MG63 (cell line): ENCODE data around the gene MET. TPM values are rescaled to one million over a fixed set of nuclear protein-coding genes. Genes with fewer than 3 reads are reported as not detected.
"Not testable (repeated sequence)": the region's sequence is repeated elsewhere in the genome, so short reads cannot be mapped to it uniquely, and the experiment has no call there.

ENCODE experiments used
- DNase-seq: peaks from one replicate; pipeline ENCODE4 v3.0.0-alpha.2; 2020
- H3K27me3 ChIP-seq: fragments of 250-450 bp; sonication (Bioruptor Pico); 2 replicates; pipeline ENCODE4 v1.5.1; 2020; ENCODE audit warnings: mild to moderate bottlenecking, moderate library complexity
- H3K36me3 ChIP-seq: fragments of 250-450 bp; sonication (Bioruptor Pico); 2 replicates; pipeline ENCODE4 v1.5.1; 2020; ENCODE audit warnings: mild to moderate bottlenecking, moderate library complexity
- H3K4me3 ChIP-seq: fragments of 250-450 bp; sonication (Bioruptor Pico); 2 replicates; pipeline ENCODE4 v1.5.1; 2020; ENCODE audit warnings: mild to moderate bottlenecking, moderate library complexity
- H3K9me3 ChIP-seq: fragments of 250-450 bp; sonication (Bioruptor Pico); 2 replicates; pipeline ENCODE4 v1.5.1; 2020; ENCODE audit warnings: mild to moderate bottlenecking, moderate library complexity
- total RNA-seq: library from RNA; depleted of rRNA; stranded (reverse); fragments of >200 nt; shearing (Covaris generic); gene quantifications from 2 replicates; pipeline ENCODE4 v1.2.3, GENCODE V29; 2014; ENCODE audit warnings: low replicate concordance; rRNA removed

Gene MET
- total RNA-seq = 46.7 and 49.4 TPM in 2 replicates

- H3K27me3 ChIP-seq = no peaks in the 10 kb centered on the region
- no peaks in the 10 kb centered on the region for H3K9me3 ChIP-seq
- peak within 1 kb of the TSS; percentile 63 for H3K4me3 ChIP-seq
- H3K36me3 ChIP-seq = peaks cover 2% of the 10 kb centered on the region
- DNase-seq = peak; percentile 83
Observed at GRCh38 chr7:116671681-116672595, at the start of gene MET. Gene MET, plus strand, starts transcription at chr7:116672196. Its CDS starts 26,889 bp downstream, at chr7:116699085.

DNA sequence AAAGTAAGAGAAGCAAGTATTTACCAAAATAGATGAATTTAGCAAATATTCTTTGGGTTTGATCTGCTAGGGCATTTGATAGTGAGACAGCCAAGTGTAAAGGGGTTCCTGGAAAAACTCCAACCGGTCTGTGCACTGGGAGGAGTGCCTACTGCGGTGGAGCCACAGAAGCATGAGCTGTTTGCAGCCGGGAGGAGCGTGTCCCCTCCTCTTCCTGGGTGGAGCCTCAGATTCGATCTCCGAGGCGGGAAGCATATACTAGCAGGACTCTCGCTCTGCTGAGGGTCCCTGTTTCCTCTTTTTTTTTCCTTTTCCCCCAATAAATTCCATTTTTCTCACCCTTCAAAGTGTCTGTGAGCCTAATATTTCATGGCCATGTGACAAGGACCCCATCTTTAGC is 45.1 kb upstream of the MET start:
- no peak for DNase-seq
- no peak overlapping the region for H3K4me3 ChIP-seq
- H3K9me3 ChIP-seq = no peaks in the 10 kb centered on the region
- no peaks in the 10 kb centered on the region for H3K27me3 ChIP-seq
- no peaks in the 10 kb centered on the region for H3K36me3 ChIP-seq

DNA sequence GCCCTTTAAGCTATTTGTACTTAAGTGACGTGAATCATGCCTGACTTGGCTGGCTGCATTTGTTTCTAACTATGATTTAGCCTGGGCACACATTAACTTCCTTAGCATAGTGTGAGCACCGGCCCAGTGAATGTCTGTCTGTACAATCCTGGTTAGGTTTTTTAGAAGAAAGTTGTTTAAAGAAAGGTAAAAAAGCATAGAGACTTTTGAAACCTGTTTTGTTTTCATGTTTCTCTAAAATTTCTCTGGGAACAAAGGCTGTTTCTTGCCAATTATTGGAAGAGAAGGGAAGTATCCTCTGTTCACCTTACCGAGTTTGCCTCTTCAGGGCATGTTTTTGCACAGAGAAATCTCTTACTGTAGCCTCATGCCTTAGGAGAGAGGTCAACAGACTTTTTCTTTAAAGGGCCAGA is 42.9 kb upstream of the MET start:
- H3K27me3 ChIP-seq = no peaks in the 10 kb centered on the region
- no peaks in the 10 kb centered on the region for H3K36me3 ChIP-seq
- H3K4me3 ChIP-seq = no peak overlapping the region
- H3K9me3 ChIP-seq = no peaks in the 10 kb centered on the region
- peak; percentile 36 for DNase-seq

DNA sequence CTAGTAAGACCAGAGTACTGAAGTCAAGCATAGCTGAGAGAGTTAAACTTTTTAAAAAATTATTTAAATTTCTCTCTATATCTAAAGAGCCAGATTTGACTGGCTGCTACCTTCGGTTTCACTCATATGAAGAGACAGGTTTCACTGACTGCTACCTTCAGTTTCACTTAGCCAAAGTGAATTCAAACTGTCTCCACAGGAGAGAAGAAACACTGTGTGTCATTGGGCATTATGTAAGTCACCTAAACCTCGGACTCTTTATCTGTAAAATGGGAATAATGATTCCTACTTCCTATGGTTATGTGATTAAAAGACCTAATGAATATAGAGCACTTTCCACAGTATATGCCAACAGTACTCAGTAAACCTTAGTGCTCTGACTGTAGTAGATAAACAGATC is 41.6 kb upstream of the MET start:
- DNase-seq = no peak

GRCh38 chr7:116630932-116631671 is 40.9 kb upstream of the MET start:
- Histone ChIP-seq H3K36me3 (no peaks in the 10 kb centered on the region), H3K9me3 (no peaks in the 10 kb centered on the region), H3K27me3 (no peaks in the 10 kb centered on the region), H3K4me3 (no peak overlapping the region)
- no peak for DNase-seq

More for the DNA sequence above, 41.6 kb upstream of the MET start:
- Histone ChIP-seq H3K36me3 (no peaks in the 10 kb centered on the region), H3K4me3 (no peak overlapping the region), H3K9me3 (no peaks in the 10 kb centered on the region), H3K27me3 (no peaks in the 10 kb centered on the region)

DNA sequence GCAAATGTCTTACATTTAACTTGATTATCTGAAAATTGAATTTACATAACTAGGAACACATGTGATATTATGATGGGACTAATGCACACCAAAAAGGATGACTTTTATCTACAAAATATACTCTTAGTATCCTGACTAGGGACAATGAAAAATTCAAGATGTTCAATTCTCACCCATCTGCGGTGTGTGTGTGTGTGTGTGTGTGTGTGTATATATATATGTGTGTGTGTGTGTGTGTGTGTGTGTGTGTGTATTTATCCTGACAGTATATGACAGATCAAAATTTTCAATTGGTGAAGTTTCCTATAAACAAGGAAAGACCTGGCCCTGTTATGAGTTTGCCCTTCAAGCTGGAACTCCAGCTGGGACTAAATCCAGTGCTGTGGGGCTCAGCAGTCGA is 40.3 kb upstream of the MET start:
- Histone ChIP-seq H3K36me3 (no peaks in the 10 kb centered on the region), H3K4me3 (no peak overlapping the region), H3K27me3 (no peaks in the 10 kb centered on the region), H3K9me3 (no peaks in the 10 kb centered on the region)
- no peak for DNase-seq

DNA sequence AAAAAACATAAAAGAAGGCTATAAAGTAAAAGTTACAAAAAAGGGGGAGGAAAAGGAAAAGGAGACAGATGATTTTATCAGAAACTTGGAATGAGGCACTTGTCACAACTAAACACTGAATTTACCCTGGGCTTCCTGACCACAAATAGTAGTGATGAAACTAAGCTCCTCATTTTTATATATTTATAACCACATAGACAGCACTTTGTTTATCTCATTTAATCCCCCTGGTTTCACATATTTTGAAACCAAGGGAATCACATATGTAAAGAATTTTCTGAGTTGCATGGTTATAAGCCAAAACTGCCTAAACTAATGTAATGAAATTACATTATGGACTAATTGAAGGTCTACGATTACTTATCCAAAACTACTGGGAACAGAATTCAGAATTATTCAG is 39.6 kb upstream of the MET start:
- H3K9me3 ChIP-seq = no peaks in the 10 kb centered on the region
- no peaks in the 10 kb centered on the region for H3K36me3 ChIP-seq
- no peak for DNase-seq
- H3K27me3 ChIP-seq = no peaks in the 10 kb centered on the region
- no peak overlapping the region for H3K4me3 ChIP-seq

GRCh38 chr7:116633131-116633988 is 38.6 kb upstream of the MET start:
- Histone ChIP-seq H3K9me3 (no peaks in the 10 kb centered on the region), H3K36me3 (no peaks in the 10 kb centered on the region), H3K4me3 (no peak overlapping the region), H3K27me3 (no peaks in the 10 kb centered on the region)
- no peak for DNase-seq

GRCh38 chr7:116636997-116637396 is 35.0 kb upstream of the MET start:
- DNase-seq = no peak
- Histone ChIP-seq H3K36me3 (no peaks in the 10 kb centered on the region), H3K27me3 (no peaks in the 10 kb centered on the region)

DNA sequence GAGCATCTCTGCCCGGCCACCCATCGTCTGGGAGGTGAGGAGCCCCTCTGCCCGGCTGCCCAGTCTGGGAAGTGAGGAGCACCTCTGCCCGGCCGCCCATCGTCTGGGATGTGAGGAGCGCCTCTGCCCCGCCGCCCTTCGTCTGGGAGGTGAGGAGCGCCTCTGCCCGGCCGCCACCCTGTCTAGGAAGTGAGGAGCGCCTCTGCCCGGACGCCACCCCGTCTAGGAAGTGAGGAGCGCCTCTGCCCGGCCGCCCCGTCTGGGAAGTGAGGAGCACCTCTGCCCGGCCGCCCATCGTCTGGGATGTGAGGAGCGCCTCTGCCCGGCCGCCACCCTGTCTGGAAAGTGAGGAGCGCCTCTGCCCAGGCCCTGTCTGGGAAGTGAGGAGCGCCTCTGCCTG is 33.4 kb upstream of the MET start:
- H3K9me3 ChIP-seq, H3K36me3 ChIP-seq, H3K27me3 ChIP-seq, H3K4me3 ChIP-seq, DNase-seq: not testable (repeated sequence)

More at GRCh38 chr7:116636997-116637396, 35.0 kb upstream of the MET start:
- H3K9me3 ChIP-seq = no peaks in the 10 kb centered on the region
- H3K4me3 ChIP-seq = no peak overlapping the region

- H3K36me3 ChIP-seq = no peaks in the 10 kb centered on the region
Observed at GRCh38 chr7:116641551-116642153, 30.3 kb upstream of the MET start.

DNA sequence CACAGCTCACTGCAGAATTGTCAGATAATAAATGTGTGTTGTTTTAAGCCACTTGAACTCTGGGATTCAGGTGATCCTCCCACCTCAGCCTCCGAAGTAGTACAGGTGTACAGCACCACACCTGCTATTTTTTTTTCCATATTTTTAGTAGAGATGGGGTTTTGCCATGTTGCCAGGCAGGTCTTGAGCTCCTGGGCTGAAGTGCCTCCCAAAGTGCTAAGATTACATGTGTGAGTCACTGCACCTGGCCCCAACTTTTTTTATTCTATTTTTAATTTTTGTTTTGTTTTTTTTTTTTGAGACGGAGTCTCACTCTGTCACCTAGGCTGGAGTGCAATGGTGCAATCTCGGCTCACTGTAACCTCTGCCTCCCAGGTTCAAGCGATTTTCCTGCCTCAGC is 28.8 kb upstream of the MET start:
- H3K4me3 ChIP-seq, DNase-seq, H3K9me3 ChIP-seq, H3K36me3 ChIP-seq, H3K27me3 ChIP-seq: not testable (repeated sequence)

More at GRCh38 chr7:116641551-116642153, 30.3 kb upstream of the MET start:
- Histone ChIP-seq H3K9me3 (no peaks in the 10 kb centered on the region), H3K4me3 (no peak overlapping the region), H3K27me3 (no peaks in the 10 kb centered on the region)
- no peak for DNase-seq

DNA sequence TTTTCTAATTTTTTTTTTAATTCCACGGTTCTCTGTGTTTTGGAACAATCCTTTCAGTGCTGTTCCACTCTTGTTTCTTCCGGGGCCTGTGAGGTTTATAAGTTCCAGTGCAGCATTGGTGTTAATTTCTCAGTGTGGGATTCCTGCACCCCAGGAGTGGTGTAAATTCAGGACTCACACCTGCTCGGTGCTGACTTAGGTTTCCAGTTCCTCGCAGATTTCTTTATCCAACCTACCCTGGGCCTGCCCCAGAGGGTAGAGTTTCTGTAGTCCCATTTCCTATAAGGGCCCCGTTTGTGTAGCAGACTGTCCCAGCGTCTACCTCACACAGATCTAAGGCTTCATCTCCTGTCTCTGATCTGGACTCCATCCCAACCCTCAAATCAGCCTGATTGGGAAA is 27.4 kb upstream of the MET start:
- H3K4me3 ChIP-seq = no peak overlapping the region
- no peaks in the 10 kb centered on the region for H3K27me3 ChIP-seq
- DNase-seq = no peak

GRCh38 chr7:116647290-116647689 is 24.7 kb upstream of the MET start:
- Histone ChIP-seq H3K36me3 (no peaks in the 10 kb centered on the region), H3K4me3 (no peak overlapping the region), H3K27me3 (no peaks in the 10 kb centered on the region), H3K9me3 (no peaks in the 10 kb centered on the region)
- no peak for DNase-seq

More for the DNA sequence above, 27.4 kb upstream of the MET start:
- no peaks in the 10 kb centered on the region for H3K9me3 ChIP-seq
- H3K36me3 ChIP-seq = no peaks in the 10 kb centered on the region

DNA sequence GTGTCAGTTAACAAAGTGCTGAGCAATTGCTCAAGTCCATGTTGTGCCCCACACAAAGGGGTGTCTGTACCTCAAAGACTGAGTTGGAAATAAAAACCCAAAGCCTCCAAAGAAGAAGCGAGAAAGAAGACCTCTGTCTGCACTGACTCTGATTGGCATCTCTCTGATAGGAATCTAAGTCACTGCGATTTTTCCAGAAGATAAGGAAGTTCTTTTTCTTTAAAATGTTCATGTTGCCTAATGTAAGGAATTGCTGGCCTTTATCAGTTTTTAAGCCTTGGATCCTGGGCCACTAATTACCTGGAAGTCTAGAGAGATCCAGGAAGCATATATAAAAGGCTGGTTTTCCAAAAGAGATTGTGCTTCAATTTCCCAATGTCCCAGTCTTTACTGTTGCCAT is 24.1 kb upstream of the MET start:
- no peaks in the 10 kb centered on the region for H3K9me3 ChIP-seq

DNA sequence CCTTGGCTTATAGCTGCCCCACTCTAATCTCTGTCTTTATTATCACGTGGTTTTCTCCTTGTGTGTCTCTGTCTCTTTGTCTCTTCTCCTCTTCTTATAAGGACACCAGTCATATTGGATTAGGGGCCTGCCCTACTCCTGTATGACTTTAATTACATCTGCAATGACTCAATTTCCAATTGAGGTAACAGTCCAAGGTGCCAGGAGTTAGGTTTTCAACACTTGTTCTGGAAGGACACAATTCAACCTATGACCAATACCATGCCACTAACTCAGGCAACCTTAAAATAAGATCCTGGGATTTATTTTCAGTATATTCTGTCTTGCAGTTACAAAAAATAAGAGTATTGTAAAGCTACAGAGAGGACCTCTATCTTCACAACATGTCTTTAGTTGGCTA is 21.6 kb upstream of the MET start:
- DNase-seq = no peak
- Histone ChIP-seq H3K4me3 (no peak overlapping the region), H3K27me3 (no peaks in the 10 kb centered on the region), H3K36me3 (no peaks in the 10 kb centered on the region), H3K9me3 (no peaks in the 10 kb centered on the region)

More for the DNA sequence above, 24.1 kb upstream of the MET start:
- Histone ChIP-seq H3K36me3 (no peaks in the 10 kb centered on the region), H3K4me3 (no peak overlapping the region), H3K27me3 (no peaks in the 10 kb centered on the region)
- no peak for DNase-seq
